SU-DHL-6 (cell line): ENCODE measurements around the gene NRARP.

Experiments
- H2AFZ ChIP-seq: fragments of 200-600 bp; sonication (generic); 2 replicates; pipeline ENCODE4 v1.6.1; 2014; ENCODE audit warnings: low read depth, mild to moderate bottlenecking, moderate library complexity, mixed read lengths, antibody characterized with exemption, low read length; ENCODE audit not compliant: severe bottlenecking
- H3F3A ChIP-seq: fragments of 200-600 bp; shearing (Covaris generic); 2 replicates; pipeline ENCODE4 v1.6.0; 2016; ENCODE audit warnings: antibody characterized with exemption, mild to moderate bottlenecking; ENCODE audit not compliant: insufficient read depth
- H3K27ac ChIP-seq: fragments of 200-600 bp; sonication (generic); 2 replicates; pipeline ENCODE4 v1.5.1; 2016; ENCODE audit warnings: low read depth, mild to moderate bottlenecking, low read length, moderate library complexity, mixed read lengths
- H3K27me3 ChIP-seq: fragments of 200-600 bp; sonication (generic), shearing (Covaris generic); 2 replicates; pipeline ENCODE4 v1.6.0; 2014; ENCODE audit warnings: mild to moderate bottlenecking, low read length
- H3K36me3 ChIP-seq: fragments of 200-600 bp; sonication (generic); 2 replicates; pipeline ENCODE4 v1.6.1; 2014; ENCODE audit warnings: mild to moderate bottlenecking, low read length, mixed read lengths
- H3K4me2 ChIP-seq: fragments of 300-600, 200-600 bp; shearing (Covaris generic), sonication (generic); 2 replicates; pipeline ENCODE4 v1.6.0; 2014; ENCODE audit warnings: low read length, low read depth, mild to moderate bottlenecking; ENCODE audit not compliant: poor library complexity, severe bottlenecking
- H3K4me3 ChIP-seq: fragments of 200-600 bp; sonication (generic); 2 replicates; pipeline ENCODE4 v1.5.1; 2014; ENCODE audit warnings: antibody characterized with exemption, low read length, mild to moderate bottlenecking, mixed read lengths; ENCODE audit not compliant: insufficient read depth, poor library complexity, severe bottlenecking
- H3K79me2 ChIP-seq: fragments of 200-600 bp; sonication (generic); 2 replicates; pipeline ENCODE4 v1.6.1; 2014; ENCODE audit warnings: mild to moderate bottlenecking, low read length, moderate library complexity; ENCODE audit not compliant: insufficient read depth
- H3K9ac ChIP-seq: fragments of 200-600 bp; sonication (generic); 2 replicates; pipeline ENCODE4 v1.7.0; 2014; ENCODE audit warnings: mild to moderate bottlenecking, low read length
- H3K9me2 ChIP-seq: fragments of 200-600 bp; sonication (generic); replicated peaks from 2 replicates; pipeline ENCODE4 v1.6.1; 2014; ENCODE audit warnings: low read length; ENCODE audit not compliant: insufficient read depth
- H3K9me3 ChIP-seq: fragments of 200-600 bp; sonication (generic); 2 replicates; pipeline ENCODE4 v1.6.1; 2014; ENCODE audit warnings: low read length, mixed read lengths; ENCODE audit not compliant: insufficient read depth
- H4K20me1 ChIP-seq: fragments of 200-600 bp; sonication (generic); 2 replicates; pipeline ENCODE4 v1.6.1; 2014; ENCODE audit warnings: low read depth, mild to moderate bottlenecking, antibody characterized with exemption, low read length, moderate library complexity, mixed read lengths
- EZH2phosphoT487 ChIP-seq: fragments of 200-600 bp; sonication (generic), shearing (Covaris generic); conservative IDR thresholded peaks from 2 replicates; pipeline ENCODE4 v1.6.1; 2018; ENCODE audit warnings: mild to moderate bottlenecking, antibody characterized with exemption, low read length, moderate library complexity, mixed read lengths
- TF ChIP-seq, protein P1 (sequence below): fragments of 200-600 bp; sonication (generic); IDR thresholded peaks from one replicate; pipeline ENCODE4 v1.5.1; 2017; ENCODE audit warnings: antibody characterized with exemption, mild to moderate bottlenecking, low read length, moderate library complexity; ENCODE audit not compliant: insufficient read depth, poor library complexity, severe bottlenecking

The NRARP gene

DNA sequence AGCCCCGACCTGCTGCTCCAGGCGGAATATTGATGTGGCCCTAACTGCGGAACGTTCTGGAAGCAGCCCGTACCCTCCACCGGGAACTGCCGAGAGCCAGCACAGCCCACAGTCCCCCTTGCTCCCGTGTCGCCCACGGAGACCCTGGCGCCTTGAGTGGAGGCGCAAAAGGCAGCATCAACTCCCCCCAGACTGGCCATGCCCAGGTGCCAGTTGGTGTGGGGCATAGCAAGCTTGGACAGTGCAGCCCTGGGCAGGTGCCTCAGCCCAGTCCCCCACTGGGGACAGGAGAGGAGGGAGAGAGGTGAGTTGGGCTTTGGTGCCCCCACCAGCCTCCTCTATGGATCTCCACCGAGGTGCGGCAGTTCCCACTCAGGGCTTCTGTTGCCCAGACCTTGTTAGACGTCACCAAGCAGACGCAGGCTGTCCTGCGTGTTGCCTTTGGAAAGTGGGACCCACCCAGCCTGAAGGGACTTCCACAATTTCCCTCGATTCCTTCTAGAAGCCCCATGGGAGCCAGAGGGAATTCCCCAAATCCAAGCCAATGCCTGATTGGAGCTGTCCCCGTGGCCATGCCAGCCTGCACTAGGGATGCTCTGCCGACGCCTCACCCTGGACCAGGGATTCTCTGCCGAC is 19.8 kb upstream of the NRARP start:
- H3K27ac ChIP-seq, result no peak overlapping the region
- H4K20me1 ChIP-seq, result no peaks in the 10 kb centered on the region
- H3K9ac ChIP-seq, result no peak overlapping the region
- no peaks in the 10 kb centered on the region for H3K9me2 ChIP-seq
- H3K36me3 ChIP-seq, result no peaks in the 10 kb centered on the region
- H3F3A ChIP-seq, result no peaks in the 10 kb centered on the region
- H2AFZ ChIP-seq, result no peak overlapping the region
- no peaks in the 10 kb centered on the region for H3K79me2 ChIP-seq
- TF ChIP-seq, protein P1, sequence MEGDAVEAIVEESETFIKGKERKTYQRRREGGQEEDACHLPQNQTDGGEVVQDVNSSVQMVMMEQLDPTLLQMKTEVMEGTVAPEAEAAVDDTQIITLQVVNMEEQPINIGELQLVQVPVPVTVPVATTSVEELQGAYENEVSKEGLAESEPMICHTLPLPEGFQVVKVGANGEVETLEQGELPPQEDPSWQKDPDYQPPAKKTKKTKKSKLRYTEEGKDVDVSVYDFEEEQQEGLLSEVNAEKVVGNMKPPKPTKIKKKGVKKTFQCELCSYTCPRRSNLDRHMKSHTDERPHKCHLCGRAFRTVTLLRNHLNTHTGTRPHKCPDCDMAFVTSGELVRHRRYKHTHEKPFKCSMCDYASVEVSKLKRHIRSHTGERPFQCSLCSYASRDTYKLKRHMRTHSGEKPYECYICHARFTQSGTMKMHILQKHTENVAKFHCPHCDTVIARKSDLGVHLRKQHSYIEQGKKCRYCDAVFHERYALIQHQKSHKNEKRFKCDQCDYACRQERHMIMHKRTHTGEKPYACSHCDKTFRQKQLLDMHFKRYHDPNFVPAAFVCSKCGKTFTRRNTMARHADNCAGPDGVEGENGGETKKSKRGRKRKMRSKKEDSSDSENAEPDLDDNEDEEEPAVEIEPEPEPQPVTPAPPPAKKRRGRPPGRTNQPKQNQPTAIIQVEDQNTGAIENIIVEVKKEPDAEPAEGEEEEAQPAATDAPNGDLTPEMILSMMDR, result no peak
- TF ChIP-seq EZH2phosphoT487, result no peak
- H3K27me3 ChIP-seq, result no peaks in the 10 kb centered on the region
- no peak overlapping the region for H3K4me2 ChIP-seq
- no peak overlapping the region for H3K4me3 ChIP-seq
- H3K9me3 ChIP-seq, result no peaks in the 10 kb centered on the region

- H2AFZ ChIP-seq, result no peak overlapping the region
- no peak for TF ChIP-seq EZH2phosphoT487
- TF ChIP-seq, protein P1, result no peak
- no peaks in the 10 kb centered on the region for H3K36me3 ChIP-seq
- no peaks in the 10 kb centered on the region for H3K79me2 ChIP-seq
- no peak overlapping the region for H3K9ac ChIP-seq
- no peak overlapping the region for H3K4me2 ChIP-seq
- no peaks in the 10 kb centered on the region for H3K27me3 ChIP-seq
- no peaks in the 10 kb centered on the region for H3K9me3 ChIP-seq
- no peaks in the 10 kb centered on the region for H4K20me1 ChIP-seq
- H3K9me2 ChIP-seq, result no peaks in the 10 kb centered on the region
- H3F3A ChIP-seq, result no peaks in the 10 kb centered on the region
- no peak overlapping the region for H3K27ac ChIP-seq
- H3K4me3 ChIP-seq, result no peak overlapping the region
Measured at GRCh38 chr9:137320555-137321384, 18.7 kb upstream of the NRARP start.

DNA sequence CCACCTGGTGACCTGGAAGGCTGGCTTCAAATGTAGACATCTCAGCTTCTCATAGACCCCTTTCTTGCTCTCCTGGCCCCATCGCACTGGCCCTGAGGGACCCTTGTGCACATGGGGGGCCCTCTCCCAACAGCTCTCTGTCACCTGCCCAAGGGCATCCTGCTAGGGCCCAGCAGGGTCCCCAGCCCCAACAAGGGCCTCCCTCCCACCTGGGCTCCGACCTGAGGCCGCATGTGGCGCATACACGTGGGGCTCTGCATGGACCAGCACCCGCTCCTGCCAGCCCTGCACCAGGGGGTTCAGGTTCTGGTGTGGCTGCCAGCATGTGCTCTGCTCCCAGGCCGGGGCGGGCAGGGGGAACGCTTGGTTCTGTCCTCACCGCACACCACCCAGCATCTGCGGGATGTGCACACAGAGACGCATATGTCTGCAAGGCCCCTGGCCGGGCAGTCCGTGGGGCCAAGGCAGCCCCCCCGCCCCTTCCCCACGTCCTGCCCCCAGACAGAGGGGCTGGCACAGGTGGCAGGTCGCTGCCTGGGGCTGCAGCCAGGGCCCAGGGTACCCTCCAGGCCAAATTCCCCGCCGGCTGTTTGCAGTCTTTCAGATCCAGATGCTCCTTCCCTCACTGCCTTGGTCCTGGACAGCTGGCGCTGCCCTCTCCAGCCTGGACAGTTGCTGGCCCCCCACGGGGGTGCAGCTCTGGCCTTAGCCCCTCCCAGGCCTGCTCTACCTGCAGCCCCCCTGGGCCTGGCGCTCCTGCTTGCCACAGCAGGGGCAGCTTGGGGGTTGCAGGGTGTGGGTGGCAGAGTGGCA is 17.9 kb upstream of the NRARP start:
- no peak overlapping the region for H3K9ac ChIP-seq
- H3F3A ChIP-seq, result no peaks in the 10 kb centered on the region
- no peaks in the 10 kb centered on the region for H3K27me3 ChIP-seq
- H4K20me1 ChIP-seq, result no peaks in the 10 kb centered on the region
- H3K79me2 ChIP-seq, result no peaks in the 10 kb centered on the region
- no peak overlapping the region for H2AFZ ChIP-seq
- H3K4me2 ChIP-seq, result no peak overlapping the region
- no peak overlapping the region for H3K27ac ChIP-seq
- TF ChIP-seq, protein P1, result no peak
- TF ChIP-seq EZH2phosphoT487, result no peak
- no peaks in the 10 kb centered on the region for H3K9me3 ChIP-seq
- H3K9me2 ChIP-seq, result no peaks in the 10 kb centered on the region
- H3K4me3 ChIP-seq, result no peak overlapping the region
- no peaks in the 10 kb centered on the region for H3K36me3 ChIP-seq
